PC-3 (cell line): Measurements from ENCODE around the gene HM13. TPM values are rescaled to one million over a fixed set of nuclear protein-coding genes. Genes with fewer than 3 reads are reported as not detected.

ENCODE experiments used
- ATAC-seq: fragments of 200-7000 bp; cut with Tn5 transposase; 2 replicates; pipeline ENCODE4 v1.9.1; 2020; ENCODE audit warnings: mild to moderate bottlenecking, moderate library complexity
- BruUV-seq: library from RNA; stranded (reverse); fragments of 400-500 nt; replicated peaks from 2 replicates; lab custom pipeline; 2021; lab: Mats Ljungman, UMichigan
- CTCF ChIA-PET: fragments of 300-600 bp; sonication (Branson Sonifier 250); formaldehyde crosslinking; loops from one replicate; lab custom pipeline; 2022; ENCODE audit warnings: antibody characterized with exemption; lab: Charles Lee
- POLR2A ChIA-PET: fragments of 300-600 bp; sonication (Branson Sonifier 250); formaldehyde crosslinking; loops from one replicate; lab custom pipeline; 2022; ENCODE audit warnings: antibody characterized with exemption; ENCODE audit not compliant: unreplicated experiment; lab: Charles Lee
- DNase-seq: peaks from one replicate; pipeline ENCODE4 v3.0.0-alpha.2; 2015
- H2AFZ ChIP-seq: fragments of 300-600 bp; sonication (generic); 2 replicates; pipeline ENCODE4 v1.6.0; 2016; ENCODE audit warnings: antibody characterized with exemption, low read length
- H3F3A ChIP-seq: fragments of 300-600 bp; sonication (generic); one replicate; pipeline ENCODE4 v1.6.0; 2017; ENCODE audit warnings: antibody characterized with exemption, low read length, control low read depth, mild to moderate bottlenecking; ENCODE audit not compliant: unreplicated experiment
- H3K27ac ChIP-seq: fragments of 300-600 bp; sonication (generic); 2 replicates; pipeline ENCODE4 v1.5.1; 2016; ENCODE audit warnings: mild to moderate bottlenecking, low read length
- H3K27me3 ChIP-seq: fragments of 300-600 bp; sonication (generic); 2 replicates; pipeline ENCODE4 v1.6.1; 2016; ENCODE audit warnings: low read length, mixed read lengths
- H3K36me3 ChIP-seq: fragments of 300-600 bp; sonication (generic); 2 replicates; pipeline ENCODE4 v1.6.1; 2016; ENCODE audit warnings: low read depth, mixed run types, low read length, mixed read lengths
- H3K4me1 ChIP-seq: fragments of 300-600 bp; sonication (generic); 2 replicates; pipeline ENCODE4 v1.5.1; 2016; ENCODE audit warnings: low read length; ENCODE audit not compliant: insufficient read depth
- H3K4me2 ChIP-seq: fragments of 300-600 bp; sonication (generic); 2 replicates; pipeline ENCODE4 v1.6.0; 2016; ENCODE audit warnings: low read length
- H3K4me3 ChIP-seq: fragments of 300-600 bp; sonication (generic); 2 replicates; pipeline ENCODE4 v1.5.1; 2016; ENCODE audit warnings: mild to moderate bottlenecking, low read length, mixed read lengths
- H3K79me2 ChIP-seq: fragments of 300-600 bp; sonication (generic); 2 replicates; pipeline ENCODE4 v1.6.1; 2017; ENCODE audit warnings: low read length, mixed read lengths
- H3K9ac ChIP-seq: fragments of 300-600 bp; sonication (generic); 2 replicates; pipeline ENCODE4 v1.6.0; 2016; ENCODE audit warnings: mild to moderate bottlenecking, low read length
- H3K9me2 ChIP-seq: fragments of 300-600 bp; sonication (generic); replicated peaks from 2 replicates; pipeline ENCODE4 v1.6.1; 2016; ENCODE audit warnings: mixed run types, low read length, mixed read lengths
- H3K9me3 ChIP-seq: fragments of 300-600 bp; sonication (generic); 2 replicates; pipeline ENCODE4 v1.6.1; 2016; ENCODE audit warnings: low read length, mixed read lengths
- H4K20me1 ChIP-seq: fragments of 300-600 bp; sonication (generic); 2 replicates; pipeline ENCODE4 v1.6.1; 2016; ENCODE audit warnings: low read length, mixed read lengths
- EZH2 ChIP-seq: fragments of 300-600 bp; sonication (generic); IDR thresholded peaks from one replicate; pipeline ENCODE4 v1.6.1; 2017; ENCODE audit warnings: antibody characterized with exemption, mild to moderate bottlenecking, low read length; ENCODE audit not compliant: unreplicated experiment
- EZH2phosphoT487 ChIP-seq: fragments of 300-600 bp; sonication (generic); IDR thresholded peaks from 2 replicates; pipeline ENCODE4 v1.6.1; 2018; ENCODE audit warnings: mild to moderate bottlenecking, antibody characterized with exemption, low read length, borderline replicate concordance
- intact Hi-C: fragments of 100-400 bp; cut with micrococcal nuclease; formaldehyde crosslinking; loops from 2 replicates; pipeline ENCODE4 v1.9.0; 2023
- total RNA-seq: library from RNA; depleted of rRNA; stranded (reverse); fragments of >200 nt; gene quantifications from 2 replicates; pipeline ENCODE4 v1.2.3, GENCODE V29; 2014
- TF ChIP-seq, protein P1 (sequence below): fragments of 300-600 bp; sonication (generic); conservative IDR thresholded peaks from 2 replicates; pipeline ENCODE4 v1.5.1; 2017; ENCODE audit warnings: antibody characterized with exemption, low read depth, mild to moderate bottlenecking, low read length

Gene HM13
- total RNA-seq, 1 experiment from 2014 or later = 99.5 TPM

DNA sequence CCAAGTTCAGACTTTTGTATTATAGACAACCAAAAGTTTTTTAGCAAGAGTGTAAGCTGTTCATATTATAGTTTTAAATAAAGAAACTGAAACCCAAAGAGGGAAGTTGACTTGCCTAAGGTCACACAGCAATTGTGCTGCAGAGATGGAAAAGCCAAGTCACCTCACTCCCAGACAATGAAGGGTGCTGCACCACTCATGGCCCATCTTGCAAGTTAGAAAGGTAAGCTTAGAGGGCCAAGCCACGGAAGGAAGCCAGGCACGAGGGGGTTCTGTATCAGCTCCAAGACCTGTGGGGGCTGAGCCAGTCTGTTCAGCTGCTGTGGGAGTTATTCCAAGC, 40.2 kb upstream of the HM13 start:
- H3K4me1 ChIP-seq = no peaks in the 10 kb centered on the region
- ATAC-seq (no peak), DNase-seq (no peak)
- no peaks in the 10 kb centered on the region for H3K79me2 ChIP-seq
- H3K9ac ChIP-seq = no peak overlapping the region
- no peaks in the 10 kb centered on the region for H3K36me3 ChIP-seq
- H3K27me3 ChIP-seq = peaks cover 43% of the 10 kb centered on the region
- BruUV-seq = no TSS peak
- H3K4me3 ChIP-seq = no peak overlapping the region
- ChIA-PET CTCF (no interaction called here), POLR2A (no interaction called here)
- H2AFZ ChIP-seq = no peak overlapping the region
- intact Hi-C loops = no loop called here
- H4K20me1 ChIP-seq = no peaks in the 10 kb centered on the region
- H3K27ac ChIP-seq = no peak overlapping the region
- no peaks in the 10 kb centered on the region for H3F3A ChIP-seq
- no peak overlapping the region for H3K4me2 ChIP-seq
- no peaks in the 10 kb centered on the region for H3K9me3 ChIP-seq
- no peak for TF ChIP-seq EZH2
- TF ChIP-seq EZH2phosphoT487 = no peak
- TF ChIP-seq, protein P1, sequence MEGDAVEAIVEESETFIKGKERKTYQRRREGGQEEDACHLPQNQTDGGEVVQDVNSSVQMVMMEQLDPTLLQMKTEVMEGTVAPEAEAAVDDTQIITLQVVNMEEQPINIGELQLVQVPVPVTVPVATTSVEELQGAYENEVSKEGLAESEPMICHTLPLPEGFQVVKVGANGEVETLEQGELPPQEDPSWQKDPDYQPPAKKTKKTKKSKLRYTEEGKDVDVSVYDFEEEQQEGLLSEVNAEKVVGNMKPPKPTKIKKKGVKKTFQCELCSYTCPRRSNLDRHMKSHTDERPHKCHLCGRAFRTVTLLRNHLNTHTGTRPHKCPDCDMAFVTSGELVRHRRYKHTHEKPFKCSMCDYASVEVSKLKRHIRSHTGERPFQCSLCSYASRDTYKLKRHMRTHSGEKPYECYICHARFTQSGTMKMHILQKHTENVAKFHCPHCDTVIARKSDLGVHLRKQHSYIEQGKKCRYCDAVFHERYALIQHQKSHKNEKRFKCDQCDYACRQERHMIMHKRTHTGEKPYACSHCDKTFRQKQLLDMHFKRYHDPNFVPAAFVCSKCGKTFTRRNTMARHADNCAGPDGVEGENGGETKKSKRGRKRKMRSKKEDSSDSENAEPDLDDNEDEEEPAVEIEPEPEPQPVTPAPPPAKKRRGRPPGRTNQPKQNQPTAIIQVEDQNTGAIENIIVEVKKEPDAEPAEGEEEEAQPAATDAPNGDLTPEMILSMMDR = no peak
- H3K9me2 ChIP-seq = no peaks in the 10 kb centered on the region

DNA sequence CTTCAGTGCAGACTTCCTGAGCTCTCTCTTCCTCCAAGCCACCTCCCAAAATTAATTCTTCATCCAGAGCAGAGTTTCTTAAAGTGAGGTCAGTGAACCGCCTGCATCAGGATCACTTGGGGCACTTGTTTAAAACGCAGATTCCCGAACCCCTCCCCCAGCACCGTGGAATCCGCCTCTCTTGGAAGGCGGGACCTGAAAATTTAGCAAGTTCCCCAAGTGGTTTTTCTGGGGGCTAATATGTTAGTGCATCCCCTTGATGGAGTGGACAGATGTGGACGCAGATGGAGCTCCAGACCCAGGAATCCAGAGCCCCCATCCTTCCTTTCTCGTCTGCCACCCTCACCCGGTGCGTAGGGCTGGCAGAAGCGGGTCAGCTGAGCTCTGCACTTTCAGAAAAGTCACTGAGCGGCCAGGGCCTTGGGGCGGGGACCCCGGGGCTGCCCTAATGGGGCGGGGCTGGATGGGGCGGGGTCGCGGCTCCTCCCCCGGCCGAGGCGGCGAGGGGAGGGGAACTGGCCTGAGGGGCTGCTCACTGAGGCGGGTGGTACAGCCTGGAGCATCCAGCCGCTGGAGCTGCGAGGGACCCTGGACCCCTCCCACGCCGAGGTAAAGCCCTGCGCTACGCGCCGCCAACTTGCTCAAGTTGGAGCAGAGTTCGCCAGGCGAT, 39.3 kb upstream of the HM13 start, which contains the start of the genes DEFB124 and REM1:
Gene DEFB124, minus strand, starts transcription at position 370 of the 670 bp plus-strand sequence. CDS start 2,114 bp downstream, outside the sequence.
Gene REM1, plus strand, starts transcription at position 531 of the 670 bp plus-strand sequence. CDS start 1,158 bp downstream, outside the sequence.
- Histone ChIP-seq H3K79me2 (no peaks in the 10 kb centered on the region), H3K9me2 (no peaks in the 10 kb centered on the region), H3K27ac (no peak within 1 kb of the TSS), H3F3A (no peaks in the 10 kb centered on the region), H3K9me3 (no peaks in the 10 kb centered on the region), H3K4me3 (no peak within 1 kb of the TSS), H4K20me1 (no peaks in the 10 kb centered on the region), H3K36me3 (no peaks in the 10 kb centered on the region), H3K27me3 (peaks cover 48% of the 10 kb centered on the region), H3K9ac (no peak within 1 kb of the TSS), H2AFZ (no peak within 1 kb of the TSS), H3K4me1 (no peaks in the 10 kb centered on the region), H3K4me2 (no peak within 1 kb of the TSS)
- CTCF ChIA-PET = no interaction called here
- DNase-seq (no peak), ATAC-seq (no peak)
- POLR2A ChIA-PET = no interaction called here
- TF ChIP-seq EZH2phosphoT487 (no peak), EZH2 (no peak)
- TF ChIP-seq, protein P1 = no peak
- intact Hi-C loops = no loop called here
- no TSS peak for BruUV-seq
